Transverse colon (tissue), 4 donors: ENCODE measurements around the gene DNAJB7. TPM values are rescaled to one million over a fixed set of nuclear protein-coding genes. Genes with fewer than 3 reads are reported as not detected.

Experiments used
- DNase-seq: peaks from one replicate; pipeline ENCODE4 v3.0.0-alpha.2; 2019
- H3K27ac ChIP-seq, 4 donors: fragments of 200-600 bp; sonication (generic); 2 replicates each; pipeline ENCODE4 v1.5.1; 2016 to 2018; ENCODE audit warnings: inconsistent platforms in 4 of 4
- H3K27me3 ChIP-seq: fragments of 200-600 bp; sonication (generic); 2 replicates; pipeline ENCODE4 v1.5.1; 2017; ENCODE audit warnings: inconsistent platforms
- H3K36me3 ChIP-seq, 4 donors: fragments of 200-600 bp; sonication (generic); 2 replicates each; pipeline ENCODE4 v1.5.1; 2017 to 2019; ENCODE audit warnings: inconsistent platforms in 4 of 4
- H3K4me1 ChIP-seq, 4 donors: fragments of 200-600 bp; sonication (generic); 2 replicates each; pipeline ENCODE4 v1.5.1; 2017 to 2020; ENCODE audit warnings: inconsistent platforms in 4 of 4
- H3K4me3 ChIP-seq, 4 donors: fragments of 200-600 bp; sonication (generic); 1 replicate in 1 of 4; 2 replicates in 3 of 4; pipeline versions ENCODE4 v1.5.1 to v1.6.1; 2017 to 2019; ENCODE audit warnings: inconsistent platforms in 4 of 4
- H3K9me3 ChIP-seq, 2 donors: fragments of 200-600 bp; sonication (generic); 2 replicates each; pipeline ENCODE4 v1.5.1; 2017 to 2019; ENCODE audit warnings: inconsistent platforms in 2 of 2
- CTCF ChIP-seq, 5 experiments: fragments of 200-600 bp in 3 of 5; fragments of 450-650 bp in 2 of 5; sonication (generic) in 3 of 5; IDR thresholded peaks; 1 replicate in 2 of 5; 2 replicates in 3 of 5; pipeline ENCODE4 v1.5.1; 2016 to 2017; ENCODE audit warnings: antibody characterized with exemption in 5 of 5, inconsistent platforms in 3 of 5, mild to moderate bottlenecking in 2 of 5, moderate library complexity in 1 of 5
- EP300 ChIP-seq: sonication (generic); formaldehyde crosslinking; IDR thresholded peaks from one replicate; pipeline ENCODE4 v1.6.1; 2017; ENCODE audit warnings: antibody characterized with exemption, low read depth
- POLR2A ChIP-seq: fragments of 450-650 bp; IDR thresholded peaks from one replicate; pipeline ENCODE4 v1.6.1; 2016; ENCODE audit warnings: antibody characterized with exemption, mild to moderate bottlenecking, moderate library complexity
- POLR2AphosphoS5 ChIP-seq, 3 donors: sonication (generic); formaldehyde crosslinking; IDR thresholded peaks; one replicate each; pipeline ENCODE4 v1.6.1; 2016; ENCODE audit warnings: antibody characterized with exemption in 3 of 3
- WGBS, 2 donors: methylation state at CpG; one replicate each; pipeline ENCODE4 v1.1.5; 2018; ENCODE audit warnings: low coverage in 1 of 2; 5-methylcytosine and 5-hydroxymethylcytosine counted together
- in situ Hi-C, 4 donors: fragments of 200-750 bp; cut with MboI; loops; one replicate each; pipeline versions ENCODE4 v1.15.0 to v1.15.1; 2017; ENCODE audit warnings: low sequenced_read_pairs in 3 of 4, low pct_ligation_motif_present in 1 of 4, low pct_unique_long_range_greater_than_20kb in 1 of 4
- intact Hi-C: fragments of 100-400 bp; cut with DNase I; formaldehyde crosslinking; loops from one replicate; pipeline ENCODE4 v1.15.1; 2023; ENCODE audit warnings: low total_unique reads
- total RNA-seq, 4 donors: library from RNA; depleted of rRNA; stranded (reverse); fragments of >200 nt; gene quantifications; one replicate each; pipeline ENCODE4 v1.1.0, GENCODE V29; 2016

The DNAJB7 gene
- 10 to 100 TPM in 1 of 4 donors, under 1 TPM in 2, not detected in 1; 0.55 to 24.9 (median 0.64) TPM for total RNA-seq

GRCh38 chr22:40862013-40862412 lies at the start of gene DNAJB7:
Gene DNAJB7 (minus strand): TSS chr22:40862113. CDS start chr22:40861994, 119 bp downstream.
- no peak for DNase-seq
- Histone ChIP-seq H3K27me3 (no peaks in the 10 kb centered on the region), H3K9me3 (no peaks in the 10 kb centered on the region), H3K36me3 (no peaks in the 10 kb centered on the region), H3K4me1 (peaks cover 4 to 26% (median 9%) of the 10 kb centered on the region in 4 donors), H3K4me3 (no peak within 1 kb of the TSS), H3K27ac (no peak within 1 kb of the TSS)
- intact Hi-C loops (no loop called here), in situ Hi-C loops (no loop called here)
- WGBS, 2 donors: 85 to 100% methylated on average over 1 to 3 of the region's 3 CpGs
- TF ChIP-seq CTCF (IDR thresholded peaks at IDR 0.05) (no peak), POLR2A (no peak), POLR2AphosphoS5 (IDR thresholded peaks at IDR 0.05) (no peak), EP300 (no peak)

- no peaks in the 10 kb centered on the region for H3K9me3 ChIP-seq
- no peak for DNase-seq
- TF ChIP-seq POLR2A (no peak), EP300 (no peak), POLR2AphosphoS5 (IDR thresholded peaks at IDR 0.05) (no peak), CTCF (IDR thresholded peaks at IDR 0.05) (no peak)
- intact Hi-C loops (no loop called here), in situ Hi-C loops (no loop called here)
- WGBS, 2 donors: 93 to 95% methylated on average over 6 of the region's 6 CpGs
- no peak overlapping the region for H3K4me3 ChIP-seq
- H3K36me3 ChIP-seq: peaks cover 0 to 13% (median 0%) of the 10 kb centered on the region in 4 donors
- no peak overlapping the region for H3K27ac ChIP-seq
- no peaks in the 10 kb centered on the region for H3K4me1 ChIP-seq
- H3K27me3 ChIP-seq: no peaks in the 10 kb centered on the region
Observed at GRCh38 chr22:40908895-40909294, 47.0 kb upstream of the DNAJB7 start.

GRCh38 chr22:40904101-40904500 lies 42.2 kb upstream of the DNAJB7 start:
- in situ Hi-C loops: no loop called here
- H3K4me1 ChIP-seq: no peaks in the 10 kb centered on the region
- no peak overlapping the region for H3K27ac ChIP-seq
- intact Hi-C loops: no loop called here
- H3K9me3 ChIP-seq: no peaks in the 10 kb centered on the region
- WGBS, 2 donors: 91% methylated on average over 1 of the region's 1 CpG; no CpG with 5 or more reads in 1 of the 2 donors
- H3K27me3 ChIP-seq: no peaks in the 10 kb centered on the region
- peaks cover 0 to 4% (median 0%) of the 10 kb centered on the region in 4 donors for H3K36me3 ChIP-seq
- TF ChIP-seq EP300 (no peak), POLR2AphosphoS5 (IDR thresholded peaks at IDR 0.05) (no peak), CTCF (IDR thresholded peaks at IDR 0.05) (no peak), POLR2A (no peak)
- DNase-seq: no peak
- H3K4me3 ChIP-seq: no peak overlapping the region

GRCh38 chr22:40898850-40899357 lies 37.0 kb upstream of the DNAJB7 start:
- Histone ChIP-seq H3K4me3 (peak overlapping the region in 1 of 4 donors; percentile 20), H3K9me3 (no peaks in the 10 kb centered on the region), H3K4me1 (no peaks in the 10 kb centered on the region), H3K27me3 (no peaks in the 10 kb centered on the region), H3K27ac (no peak overlapping the region), H3K36me3 (no peaks in the 10 kb centered on the region)
- in situ Hi-C loops (no loop called here), intact Hi-C loops (no loop called here)
- no peak for DNase-seq
- WGBS, 2 donors: 34 to 35% methylated on average over 3 of the region's 3 CpGs
- TF ChIP-seq EP300: no peak
- peak; percentile 32 to 57 (median 45) for TF ChIP-seq CTCF (IDR thresholded peaks at IDR 0.05)
